Activated CD8-positive, alpha-beta memory T cell treated with anti-CD3 and anti-CD28 coated beads, Interleukin-2, amount 50 U/mL, for 24 hours (primary cell): ENCODE measurements around the gene YPEL4.

Experiments used
- DNase-seq: peaks from one replicate; pipeline ENCODE4 v3.0.0-alpha.2; 2020; ENCODE audit errors: extremely low read depth

The YPEL4 gene

GRCh38 chr11:57633394-57634070 is 16.2 kb downstream of the YPEL4 start:
- DNase-seq, result no peak

GRCh38 chr11:57632116-57632515 is 17.6 kb downstream of the YPEL4 start:
- DNase-seq, result no peak

GRCh38 chr11:57630171-57630570 is 19.5 kb downstream of the YPEL4 start:
- DNase-seq, result no peak

- no peak for DNase-seq
These were observed 22.8 kb downstream of the YPEL4 start for GRCh38 chr11:57626895-57627294.

- DNase-seq, result no peak
These were observed 24.8 kb downstream of the YPEL4 start for GRCh38 chr11:57624864-57625263.

- no peak for DNase-seq
These were observed 27.4 kb downstream of the YPEL4 start for GRCh38 chr11:57622263-57622662.

GRCh38 chr11:57620467-57620866 is 29.2 kb downstream of the YPEL4 start:
- DNase-seq, result no peak

GRCh38 chr11:57619331-57619730 is 30.4 kb downstream of the YPEL4 start:
- no peak for DNase-seq

- no peak for DNase-seq
These were observed 31.3 kb downstream of the YPEL4 start for GRCh38 chr11:57618438-57618837.

- DNase-seq, result no peak
These were observed 33.1 kb downstream of the YPEL4 start for GRCh38 chr11:57616595-57616994.

- DNase-seq, result no peak
These were observed 34.4 kb downstream of the YPEL4 start for GRCh38 chr11:57615308-57615707.

GRCh38 chr11:57614234-57614772 is 35.4 kb downstream of the YPEL4 start:
- no peak for DNase-seq

- DNase-seq, result no peak
These were observed 39.5 kb downstream of the YPEL4 start for GRCh38 chr11:57610170-57610569.

GRCh38 chr11:57605028-57605420 is 44.7 kb downstream of the YPEL4 start:
- no peak for DNase-seq

GRCh38 chr11:57604296-57605027 is 45.2 kb downstream of the YPEL4 start:
- no peak for DNase-seq

- DNase-seq, result no peak
These were observed 48.4 kb downstream of the YPEL4 start for GRCh38 chr11:57601297-57601696.

GRCh38 chr11:57599381-57599780 is 50.3 kb downstream of the YPEL4 start:
- no peak for DNase-seq

- DNase-seq, result no peak
These were observed 50.9 kb downstream of the YPEL4 start for GRCh38 chr11:57598831-57599155.

GRCh38 chr11:57597916-57598830 is 51.5 kb downstream of the YPEL4 start:
- DNase-seq, result no peak

GRCh38 chr11:57597461-57597915 is 52.2 kb downstream of the YPEL4 start, which contains the start of gene SERPING1:
SERPING1 (plus strand) TSS chr11:57597685; CDS start chr11:57598271, 586 bp downstream.
- DNase-seq, result no peak

GRCh38 chr11:57596266-57596885 is 53.3 kb downstream of the YPEL4 start:
- no peak for DNase-seq
